WI38 (cell line): ENCODE measurements around the gene SWT1.

Experiments
- H3K4me3 ChIP-seq: 2 replicates; pipeline ENCODE4 v1.5.1; 2011; ENCODE audit warnings: low read depth, mild to moderate bottlenecking, control low read depth, low read length
- CTCF ChIP-seq: IDR thresholded peaks from 2 replicates; pipeline ENCODE4 v1.5.1; 2012; ENCODE audit warnings: low read depth, mild to moderate bottlenecking, control low read depth, low read length

Gene SWT1

GRCh38 chr1:185292237-185292636, 135.3 kb downstream of the SWT1 start:
- H3K4me3 ChIP-seq, result no peak overlapping the region
- TF ChIP-seq CTCF, result no peak

- TF ChIP-seq CTCF, result no peak
- no peak overlapping the region for H3K4me3 ChIP-seq
These were observed 137.1 kb downstream of the SWT1 start for GRCh38 chr1:185293967-185294542.

GRCh38 chr1:185295091-185295490, 138.1 kb downstream of the SWT1 start:
- H3K4me3 ChIP-seq, result no peak overlapping the region
- no peak for TF ChIP-seq CTCF

- no peak overlapping the region for H3K4me3 ChIP-seq
- no peak for TF ChIP-seq CTCF
These were observed 141.0 kb downstream of the SWT1 start for GRCh38 chr1:185297982-185298381.

- H3K4me3 ChIP-seq, result no peak overlapping the region
- TF ChIP-seq CTCF, result no peak
These were observed 143.2 kb downstream of the SWT1 start for GRCh38 chr1:185300152-185300551.

- no peak overlapping the region for H3K4me3 ChIP-seq
- TF ChIP-seq CTCF, result no peak
These were observed 148.5 kb downstream of the SWT1 start for GRCh38 chr1:185305419-185305818.

- H3K4me3 ChIP-seq, result no peak overlapping the region
- TF ChIP-seq CTCF, result no peak
These were observed 151.2 kb downstream of the SWT1 start for GRCh38 chr1:185308126-185308525.
